ENCODE data around the gene MAN1C1. TPM values are rescaled to one million over a fixed set of nuclear protein-coding genes. Genes with fewer than 3 reads are reported as not detected.
"Not testable (repeated sequence)": the region's sequence is repeated elsewhere in the genome, so short reads cannot be mapped to it uniquely, and the experiment has no call there.

Gene MAN1C1
- total RNA-seq, 1 experiment from 2014 or later, result 5.3 TPM

DNA sequence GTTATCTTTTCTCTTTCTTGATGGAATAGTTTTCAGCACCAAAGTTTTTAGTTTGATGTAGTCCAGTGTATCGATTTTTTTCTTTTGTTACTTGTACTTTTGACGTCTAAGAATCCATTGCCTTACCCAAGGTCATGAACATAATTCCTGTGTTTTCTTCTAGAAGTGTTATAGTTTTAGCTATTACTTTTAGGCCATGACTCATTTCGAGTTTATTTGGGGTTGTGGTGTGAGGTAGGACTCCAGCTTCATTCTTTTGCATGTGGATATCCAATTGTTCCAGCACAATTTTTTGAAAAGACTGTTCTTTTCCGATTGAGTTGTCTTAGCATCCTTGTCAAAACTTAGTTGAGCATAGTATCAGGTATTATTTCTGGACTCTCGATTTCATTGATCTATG, 104.0 kb downstream of the MAN1C1 start:
- DNase-seq (ENCODE audit: low spot score), result no peak
- in situ Hi-C loops (cut with HindIII; ENCODE audit: low sequenced_read_pairs), result no loop called here

DNA sequence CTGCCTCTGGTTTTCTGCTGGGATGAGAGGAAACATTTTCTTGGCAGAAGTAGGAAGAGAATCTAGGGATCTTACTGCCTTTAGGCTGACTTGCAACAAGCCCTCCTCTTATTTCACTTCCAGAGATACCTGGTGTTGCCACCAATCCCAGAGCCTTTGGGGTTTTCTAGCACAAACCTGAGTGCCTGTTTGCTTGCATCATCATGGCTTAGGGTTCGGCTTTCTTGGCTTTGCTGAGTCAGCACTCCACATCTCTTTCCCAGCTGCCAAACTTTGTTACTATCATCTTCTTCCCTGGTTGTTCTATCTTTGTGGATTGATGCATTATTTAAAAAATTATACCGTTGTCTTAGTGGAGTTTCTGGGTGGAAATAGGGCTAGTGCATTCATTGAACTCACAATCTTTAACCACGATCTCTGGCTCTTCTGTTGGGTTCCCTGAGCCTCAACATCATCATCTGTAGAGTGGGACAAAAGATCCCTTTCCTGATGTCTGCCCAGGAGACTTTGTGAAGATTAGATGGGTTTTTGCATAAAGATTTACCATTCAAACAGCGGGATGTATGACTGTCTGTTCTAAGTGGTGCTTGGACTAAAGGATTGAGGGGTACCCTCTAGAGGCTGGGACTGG, 106.8 kb downstream of the MAN1C1 start:
- DNase-seq (ENCODE audit: low spot score), result no peak
- in situ Hi-C loops (cut with HindIII; ENCODE audit: low sequenced_read_pairs), result no loop called here

DNA sequence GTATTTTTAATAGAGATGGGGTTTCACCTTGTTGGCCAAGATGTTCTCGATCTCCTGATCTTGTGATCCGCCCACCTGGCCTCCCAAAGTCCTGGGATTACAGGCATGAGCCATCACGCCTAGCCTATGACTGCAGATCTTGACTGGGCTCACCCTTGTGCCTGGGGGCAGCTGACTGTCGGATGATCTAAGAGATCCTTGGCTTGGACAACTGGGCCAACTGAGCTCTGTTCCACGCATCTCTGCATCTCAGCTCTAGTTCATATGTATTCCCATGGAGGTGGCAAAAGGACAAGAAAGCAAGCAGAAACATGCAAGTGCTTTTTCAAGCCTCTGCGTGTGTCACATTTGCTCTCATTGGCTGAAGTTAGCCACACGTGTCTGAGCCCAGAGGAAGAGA, 107.6 kb downstream of the MAN1C1 start:
- no peak for DNase-seq (ENCODE audit: low spot score)
- in situ Hi-C loops (cut with HindIII; ENCODE audit: low sequenced_read_pairs), result no loop called here

DNA sequence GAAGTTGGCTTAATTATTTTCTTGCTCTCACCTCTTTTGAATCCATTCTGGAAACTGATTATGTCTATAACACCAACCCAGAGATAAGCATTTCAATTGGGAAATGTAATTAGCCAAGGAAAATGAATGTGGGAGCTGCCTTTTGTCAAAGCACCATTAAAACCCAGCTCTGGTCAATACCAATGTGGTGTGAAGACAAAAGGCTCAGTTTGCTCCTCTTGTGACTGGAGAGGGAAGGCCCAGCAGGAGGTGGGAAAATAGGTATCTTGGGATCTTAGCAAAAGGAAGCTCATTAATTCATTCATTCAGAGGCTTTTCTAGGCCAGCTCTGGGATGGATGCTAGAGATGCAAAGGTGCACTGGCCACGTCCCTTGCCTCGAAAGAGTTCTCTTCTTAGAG, 108.4 kb downstream of the MAN1C1 start:
- in situ Hi-C loops (cut with HindIII; ENCODE audit: low sequenced_read_pairs), result no loop called here
- no peak for DNase-seq (ENCODE audit: low spot score)

DNA sequence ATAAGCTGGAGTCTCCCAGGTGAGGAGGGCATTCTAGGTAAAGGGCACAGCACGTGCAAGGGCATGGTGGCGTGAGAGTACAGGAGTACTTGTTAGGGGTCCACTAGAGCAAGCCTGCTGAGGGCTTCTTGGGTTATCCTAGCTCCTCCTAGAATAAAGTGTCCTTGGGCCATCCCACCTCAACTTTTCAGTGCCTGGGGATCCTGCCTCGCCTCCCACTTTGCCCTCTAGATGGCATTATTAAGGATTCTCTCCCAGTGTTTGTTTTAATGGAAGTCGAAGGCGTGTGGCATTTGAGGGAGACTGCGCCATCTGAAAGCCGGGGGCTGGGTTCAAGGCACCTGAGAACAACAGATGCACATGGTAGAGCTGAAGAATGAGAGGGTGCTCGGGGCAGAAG, 108.9 kb downstream of the MAN1C1 start:
- in situ Hi-C loops (cut with HindIII; ENCODE audit: low sequenced_read_pairs), result no loop called here
- no peak for DNase-seq (ENCODE audit: low spot score)

DNA sequence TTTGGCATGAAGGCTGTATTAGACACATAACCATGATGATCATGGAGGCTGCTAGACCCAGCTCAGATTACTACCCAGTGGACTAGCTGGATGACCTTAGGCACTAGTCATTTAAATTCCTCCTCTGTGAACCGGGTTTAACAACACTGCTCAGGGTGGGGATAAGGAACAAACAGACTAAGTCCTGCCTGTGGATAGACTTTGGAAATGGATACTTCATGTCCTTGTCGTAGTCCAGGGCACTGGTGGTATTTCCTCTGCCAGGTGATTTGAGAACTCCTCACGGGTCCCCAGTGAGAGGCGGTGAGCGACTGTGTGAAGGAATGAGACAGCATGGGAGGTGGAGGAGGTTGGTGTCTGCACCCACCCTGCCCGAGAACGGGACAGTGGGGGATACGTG, 110.5 kb downstream of the MAN1C1 start:
- in situ Hi-C loops (cut with HindIII; ENCODE audit: low sequenced_read_pairs), result no loop called here
- DNase-seq (ENCODE audit: low spot score), result no peak

DNA sequence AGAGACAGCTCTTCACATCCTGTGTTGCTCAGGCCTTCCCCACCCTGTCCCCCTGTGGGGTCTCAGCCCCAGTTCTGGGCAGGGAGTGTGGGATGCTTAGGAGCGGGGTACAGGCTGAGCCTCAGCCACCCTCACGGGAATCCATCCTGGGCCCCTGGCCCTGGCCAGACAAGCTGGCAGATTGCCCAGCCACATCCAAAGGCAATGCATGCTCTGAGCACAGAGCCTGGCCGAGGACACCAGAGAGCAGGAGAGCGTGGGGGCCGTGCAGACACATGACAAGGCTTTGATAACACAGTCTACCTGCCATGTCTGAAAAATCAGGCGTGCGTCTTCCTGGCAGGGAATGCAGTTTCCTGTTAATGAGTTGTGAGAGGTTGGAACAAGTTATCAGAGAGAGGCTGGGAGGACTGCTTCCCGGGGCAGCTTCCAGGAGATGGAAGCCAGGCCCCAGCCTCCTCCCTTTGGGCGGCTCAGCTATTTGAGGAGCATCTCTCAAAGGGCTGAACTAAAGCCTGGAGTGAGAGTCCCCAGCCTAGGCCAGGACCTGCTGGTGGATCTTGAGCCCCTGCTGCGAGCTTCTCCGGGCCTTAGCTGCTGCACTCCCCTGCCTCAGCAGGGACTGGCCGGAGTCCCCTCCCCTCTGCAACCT, 111.2 kb downstream of the MAN1C1 start:
- in situ Hi-C loops (cut with HindIII; ENCODE audit: low sequenced_read_pairs), result no loop called here
- peak; percentile 84 for DNase-seq (ENCODE audit: low spot score)

DNA sequence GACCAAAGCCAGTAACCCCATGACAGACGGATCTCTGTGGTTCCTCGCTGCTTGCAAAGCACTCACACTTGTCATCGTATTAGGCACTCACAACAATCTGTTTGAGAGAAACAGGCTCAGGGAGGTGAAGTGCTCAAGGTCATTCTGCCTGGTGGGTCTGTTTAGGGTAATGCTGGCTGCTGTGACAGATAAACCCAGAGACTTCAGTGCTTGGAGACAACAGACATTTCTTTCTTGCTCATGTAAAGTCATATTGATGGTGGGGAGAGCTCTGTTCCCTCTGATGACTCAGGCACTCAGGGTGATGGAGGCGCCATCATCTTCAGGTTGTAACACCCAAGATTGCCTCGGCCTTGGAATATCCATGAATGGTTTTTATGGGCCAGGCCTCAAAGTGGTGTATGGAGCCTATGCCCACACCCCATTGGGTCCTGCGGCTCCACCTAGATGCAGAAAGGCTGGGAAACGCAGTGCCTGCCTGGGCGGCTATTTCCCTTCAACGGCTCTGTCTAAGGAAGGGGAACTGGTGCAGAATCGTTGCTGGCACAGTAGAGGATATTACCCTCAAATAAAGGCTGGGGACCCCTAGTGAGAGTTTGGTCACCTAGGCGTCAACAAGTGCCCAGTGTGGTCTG, 111.8 kb downstream of the MAN1C1 start:
- DNase-seq (ENCODE audit: low spot score), result no peak
- in situ Hi-C loops (cut with HindIII; ENCODE audit: low sequenced_read_pairs), result no loop called here

DNA sequence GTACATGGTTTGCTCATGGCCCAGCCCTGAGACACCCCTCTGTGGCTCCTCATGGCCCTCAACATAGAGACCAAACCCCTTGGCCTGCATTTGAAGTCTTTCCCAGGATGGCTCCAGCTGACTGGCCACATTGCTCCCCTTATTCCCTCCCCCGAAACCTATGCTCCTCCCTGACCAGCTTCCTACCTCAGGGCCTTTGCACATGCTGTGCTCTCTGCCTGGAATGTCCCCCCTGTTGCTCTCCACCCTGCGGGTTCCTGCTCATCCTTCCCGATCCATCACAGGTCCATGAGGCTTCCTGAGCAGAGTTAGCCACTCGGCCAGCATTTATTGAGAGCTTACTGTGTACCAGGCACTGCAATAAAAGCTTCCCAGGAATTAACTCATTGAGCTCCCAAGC, 112.5 kb downstream of the MAN1C1 start:
- in situ Hi-C loops (cut with HindIII; ENCODE audit: low sequenced_read_pairs), result no loop called here
- no peak for DNase-seq (ENCODE audit: low spot score)

DNA sequence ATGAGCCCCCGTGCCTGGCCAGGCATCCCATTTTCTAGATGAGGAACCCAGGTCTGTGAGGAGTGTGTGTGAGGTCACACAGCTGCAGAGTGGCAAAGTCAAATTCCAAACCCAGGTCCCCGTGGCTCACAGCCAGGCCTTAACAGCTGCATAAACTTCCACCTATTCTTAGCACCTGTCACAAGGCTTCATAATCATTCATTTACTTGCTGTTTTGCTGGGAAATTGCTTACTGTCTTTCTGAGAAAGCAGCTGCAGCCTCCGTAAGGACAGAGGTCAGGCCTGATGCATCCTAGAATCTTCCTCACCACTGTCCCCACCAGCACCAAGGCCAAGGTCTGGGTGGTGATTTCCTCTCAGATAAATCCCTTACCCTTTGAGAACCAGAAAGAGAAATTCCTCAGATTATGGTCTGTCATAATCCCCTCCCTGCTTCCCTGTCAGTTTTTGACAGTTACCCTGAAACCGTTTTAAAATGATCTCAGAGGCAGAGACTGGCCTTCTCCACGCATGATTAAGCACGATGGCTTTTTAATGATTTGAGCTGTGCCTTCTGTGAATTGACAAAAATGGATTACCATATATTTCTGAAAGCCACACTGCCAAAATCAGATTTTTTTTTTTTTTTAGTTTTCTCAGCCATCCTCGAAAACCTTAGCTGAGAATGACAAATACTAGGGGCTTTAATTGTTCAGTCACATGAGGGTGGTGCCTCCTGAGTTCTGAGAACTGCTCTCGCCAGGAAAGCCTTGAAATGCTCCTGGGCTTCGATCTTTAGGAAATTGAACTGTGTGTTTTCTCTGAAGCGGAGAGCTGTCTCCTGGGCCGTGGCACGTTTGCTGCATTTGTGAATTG, 113.4 kb downstream of the MAN1C1 start:
- in situ Hi-C loops (cut with HindIII; ENCODE audit: low sequenced_read_pairs), result no loop called here
- no peak for DNase-seq (ENCODE audit: low spot score)

DNA sequence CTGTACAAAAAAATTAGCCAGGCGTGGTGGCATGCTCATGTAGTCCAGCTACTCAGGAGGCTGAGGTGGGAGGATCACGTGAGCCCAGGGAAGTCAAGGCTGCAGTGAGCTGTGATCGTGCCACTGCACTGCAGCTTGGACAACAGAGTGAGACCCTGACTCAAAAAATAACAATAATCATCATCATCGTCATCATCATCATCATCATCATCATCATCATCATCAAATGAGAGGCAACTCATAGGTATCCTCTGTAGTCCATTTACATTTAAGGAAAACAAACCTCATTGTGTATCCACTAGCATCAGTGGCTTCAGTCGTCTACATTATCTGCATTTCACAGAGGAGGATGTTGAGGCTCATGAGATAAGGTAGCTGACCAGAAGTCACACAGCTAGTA, 114.6 kb downstream of the MAN1C1 start:
- in situ Hi-C loops (cut with HindIII; ENCODE audit: low sequenced_read_pairs), result no loop called here
- no peak for DNase-seq (ENCODE audit: low spot score)

DNA sequence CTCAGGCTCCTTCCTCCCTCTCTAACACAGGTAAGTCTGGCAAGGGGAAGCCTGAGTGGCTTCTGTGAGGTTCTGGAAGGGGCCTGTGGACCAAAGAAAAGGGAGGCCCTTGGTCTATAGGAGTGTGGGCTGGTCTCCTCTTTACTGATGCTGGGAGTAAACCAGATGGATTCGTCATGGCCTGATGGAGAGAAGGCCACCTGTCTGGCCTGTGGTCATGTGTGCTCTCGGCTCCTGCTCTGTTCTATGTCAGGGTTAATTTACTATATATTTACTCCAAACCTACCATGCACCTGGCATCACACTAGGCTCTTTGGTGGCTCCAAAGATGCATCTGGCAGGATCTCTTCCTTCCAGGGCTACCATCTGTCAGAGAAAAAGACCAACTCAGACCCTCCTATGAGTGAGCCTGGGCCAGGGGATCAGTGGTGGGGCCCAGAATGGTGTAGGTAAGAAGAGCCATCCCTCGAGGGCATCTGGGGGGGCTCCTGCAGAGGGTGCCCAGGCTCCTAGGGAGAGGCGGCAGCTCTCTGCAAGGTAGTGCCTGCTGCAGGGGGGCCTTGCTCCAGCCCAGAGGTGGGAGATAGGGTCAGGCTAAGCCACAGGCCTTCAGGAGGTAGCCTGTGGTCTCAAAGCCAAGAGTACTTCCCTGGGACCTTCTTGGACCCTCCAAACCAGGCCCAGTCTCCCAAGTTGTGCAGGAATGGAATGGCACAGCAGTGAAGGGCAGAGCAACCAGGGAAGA, 115.2 kb downstream of the MAN1C1 start:
- in situ Hi-C loops (cut with HindIII; ENCODE audit: low sequenced_read_pairs), result no loop called here
- no peak for DNase-seq (ENCODE audit: low spot score)

DNA sequence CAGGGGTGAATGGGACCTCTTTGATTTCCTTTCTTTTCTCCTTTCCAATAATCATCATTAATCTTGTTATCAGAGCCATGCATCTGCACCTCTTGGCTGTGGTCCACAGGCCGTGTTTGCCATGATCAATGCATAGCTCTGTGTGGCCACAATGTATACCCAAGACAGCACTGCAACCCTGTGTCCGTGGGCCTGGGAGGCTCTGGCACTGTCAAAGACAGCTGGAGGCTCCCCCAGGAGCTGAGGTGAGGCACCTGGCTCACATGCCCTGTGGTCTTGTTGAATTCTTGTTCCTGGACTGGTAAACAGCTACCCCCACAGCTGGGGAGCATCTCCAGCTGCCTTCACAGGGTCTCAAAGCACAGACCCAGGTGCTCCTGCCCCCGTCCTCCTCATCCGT, 116.2 kb downstream of the MAN1C1 start:
- no peak for DNase-seq (ENCODE audit: low spot score)

DNA sequence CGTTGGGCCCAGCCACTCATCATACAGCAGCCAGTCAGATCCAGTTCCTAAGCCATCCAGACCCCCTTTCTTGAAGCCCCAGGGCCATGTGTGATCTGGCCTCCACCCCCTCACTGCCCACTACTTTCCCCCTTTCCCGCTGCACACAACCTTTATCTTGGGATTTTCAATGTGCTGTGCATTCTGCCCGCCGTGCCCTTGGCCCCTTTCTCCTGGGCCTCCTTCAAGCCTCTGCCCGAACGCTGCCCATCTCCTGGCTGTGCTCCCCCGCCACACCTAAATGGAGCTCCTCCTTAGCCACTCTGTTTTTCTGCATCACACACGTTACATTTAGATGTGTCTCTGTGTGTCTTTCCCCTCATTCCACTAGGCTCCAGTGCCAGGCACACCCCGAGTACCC, 116.7 kb downstream of the MAN1C1 start:
- DNase-seq (ENCODE audit: low spot score), result no peak
- in situ Hi-C loops (cut with HindIII; ENCODE audit: low sequenced_read_pairs), result no loop called here

More for the DNA sequence above, 116.2 kb downstream of the MAN1C1 start:
- in situ Hi-C loops (cut with HindIII; ENCODE audit: low sequenced_read_pairs), result no loop called here

DNA sequence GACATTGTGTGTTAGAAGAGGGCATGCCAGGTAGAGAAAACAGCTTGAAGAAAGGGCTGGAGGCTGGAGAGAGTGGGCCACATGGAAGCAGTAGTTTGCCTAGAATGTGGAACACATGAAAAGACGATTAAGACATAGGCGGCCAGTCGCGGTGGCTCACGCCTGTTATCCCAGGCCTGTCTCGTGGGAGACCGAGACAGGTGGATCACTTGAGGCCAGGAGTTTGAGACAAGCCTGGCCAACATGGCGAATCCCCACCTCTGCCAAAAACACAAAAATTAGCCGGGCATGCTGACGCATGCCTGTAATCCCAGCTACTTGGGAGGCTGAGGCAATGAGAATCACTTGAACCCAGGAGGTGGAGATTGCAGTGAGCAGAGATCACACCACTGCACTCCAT, 118.4 kb downstream of the MAN1C1 start:
- in situ Hi-C loops (cut with HindIII; ENCODE audit: low sequenced_read_pairs); DNase-seq (ENCODE audit: low spot score): not testable (repeated sequence)

DNA sequence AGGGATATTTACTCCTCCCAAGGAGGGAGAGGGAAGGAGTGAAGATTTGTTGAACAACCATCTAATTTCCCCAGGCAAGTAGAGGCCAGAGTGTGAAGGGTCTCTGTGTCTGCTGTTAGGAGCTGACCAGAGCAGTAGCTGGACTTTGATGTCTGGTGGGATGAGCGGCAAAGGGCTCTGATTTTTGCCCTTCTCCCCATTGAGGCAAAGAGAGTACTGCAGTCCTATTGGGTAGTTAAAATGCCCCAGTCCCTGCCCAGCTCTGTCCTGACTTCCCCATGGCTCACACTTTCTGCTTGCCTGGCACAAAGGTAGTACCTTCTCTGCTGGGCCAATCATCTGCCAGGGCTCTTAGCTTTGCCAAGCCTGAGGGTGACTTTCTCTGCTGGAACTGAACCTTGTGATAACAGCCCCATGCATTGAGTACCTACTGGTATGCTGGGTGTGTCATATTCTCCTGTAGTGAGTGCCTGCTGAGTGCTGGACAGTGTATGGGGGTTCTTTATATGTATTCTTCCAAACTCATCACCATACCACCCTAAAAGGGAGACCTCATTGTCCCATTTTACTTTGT, 119.5 kb downstream of the MAN1C1 start:
- in situ Hi-C loops (cut with HindIII; ENCODE audit: low sequenced_read_pairs), result no loop called here
- DNase-seq (ENCODE audit: low spot score), result no peak

DNA sequence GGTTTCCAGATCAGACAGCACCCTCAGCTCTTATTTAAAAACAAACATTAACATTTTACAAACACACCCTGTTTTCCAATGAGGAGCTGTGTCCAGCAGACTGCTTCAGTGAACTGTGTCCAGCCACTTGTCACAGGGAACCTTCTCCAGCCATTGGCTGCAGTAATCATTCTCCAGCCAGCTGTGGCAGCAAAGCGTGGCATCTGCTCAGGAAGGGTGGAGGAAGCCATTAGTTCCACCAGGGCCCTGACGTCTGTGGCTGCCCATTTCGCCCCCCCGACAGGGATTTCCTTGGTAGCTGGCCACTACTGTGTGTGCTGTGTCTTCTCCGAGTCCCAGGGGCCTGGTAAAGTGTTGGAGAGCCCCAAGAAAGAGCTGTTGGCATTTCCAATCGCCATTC, 120.5 kb downstream of the MAN1C1 start:
- in situ Hi-C loops (cut with HindIII; ENCODE audit: low sequenced_read_pairs), result no loop called here
- DNase-seq (ENCODE audit: low spot score), result no peak

DNA sequence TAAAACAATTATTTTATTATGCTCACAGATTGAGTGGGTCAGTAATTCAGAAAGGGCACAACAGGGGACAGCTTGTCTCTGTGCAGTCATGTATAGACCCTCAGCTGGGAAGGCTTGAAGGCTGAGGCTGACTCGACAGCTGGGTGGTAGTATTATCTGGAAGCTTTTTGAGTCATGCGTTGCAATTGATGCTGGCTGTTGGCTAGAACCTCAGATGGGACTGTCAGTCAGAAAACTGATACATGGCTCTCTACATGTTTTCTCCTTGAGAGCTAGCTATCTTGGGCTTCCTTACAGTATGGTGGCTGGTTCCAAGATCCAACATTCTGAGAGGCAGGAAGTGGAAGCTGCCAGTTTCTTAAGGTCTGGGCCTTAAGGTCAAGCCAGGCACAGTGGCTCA, 121.9 kb downstream of the MAN1C1 start:
- DNase-seq (ENCODE audit: low spot score), result no peak
- in situ Hi-C loops (cut with HindIII; ENCODE audit: low sequenced_read_pairs), result no loop called here

DNA sequence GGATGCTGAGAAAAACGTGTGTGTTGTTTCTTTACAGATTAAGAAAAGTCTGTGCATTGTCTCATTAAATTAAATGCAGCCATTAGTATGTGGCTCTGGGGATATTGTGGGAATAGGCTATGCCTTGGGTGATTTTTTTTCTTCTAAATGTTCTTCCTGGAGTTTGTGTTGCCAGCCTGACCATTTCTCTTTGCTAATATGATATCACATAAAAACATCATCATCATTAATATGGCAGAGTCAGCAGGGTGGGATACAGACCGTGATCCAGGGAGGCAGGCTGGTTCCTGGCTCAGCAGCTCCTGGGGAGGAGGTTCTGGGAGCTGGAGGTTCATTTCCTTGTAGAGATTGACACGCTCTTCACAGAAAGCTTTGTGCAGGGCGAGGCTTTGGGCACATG, 122.8 kb downstream of the MAN1C1 start:
- in situ Hi-C loops (cut with HindIII; ENCODE audit: low sequenced_read_pairs), result no loop called here
- no peak for DNase-seq (ENCODE audit: low spot score)

Measured in G401 (cell line).